OCI-LY7 (cell line): Measurements from ENCODE around the gene APOBEC3C. TPM values are rescaled to one million over a fixed set of nuclear protein-coding genes. Genes with fewer than 3 reads are reported as not detected.

Source experiments
- BruUV-seq: library from RNA; stranded (reverse); fragments of 400-500 nt; replicated peaks from 2 replicates; lab custom pipeline; 2021; lab: Mats Ljungman, UMichigan
- CTCF ChIA-PET: fragments of 300-600 bp; sonication (Branson Sonifier 250); formaldehyde crosslinking; loops from one replicate; lab custom pipeline; 2022; ENCODE audit warnings: antibody characterized with exemption; ENCODE audit not compliant: unreplicated experiment; lab: Charles Lee
- POLR2A ChIA-PET: fragments of 300-600 bp; sonication (Branson Sonifier 250); formaldehyde crosslinking; loops from one replicate; lab custom pipeline; 2022; ENCODE audit warnings: antibody characterized with exemption; lab: Charles Lee
- DNase-seq: peaks from one replicate; pipeline ENCODE4 v3.0.0-alpha.2; 2015; ENCODE audit warnings: low spot score
- H2AFZ ChIP-seq: fragments of 200-600 bp; sonication (generic), shearing (Covaris generic); 2 replicates; pipeline ENCODE4 v1.6.1; 2014; ENCODE audit warnings: mild to moderate bottlenecking, antibody characterized with exemption, low read length, moderate library complexity
- H3K27ac ChIP-seq: fragments of 200-600 bp; sonication (generic); 2 replicates; pipeline ENCODE4 v1.5.1; 2014; ENCODE audit warnings: mixed run types, low read depth, mild to moderate bottlenecking, moderate library complexity, low read length, inconsistent platforms; ENCODE audit not compliant: poor library complexity, severe bottlenecking
- H3K36me3 ChIP-seq: fragments of 200-600 bp; sonication (generic); 2 replicates; pipeline ENCODE4 v1.6.1; 2014; ENCODE audit warnings: mild to moderate bottlenecking, antibody characterized with exemption, low read length, moderate library complexity, mixed read lengths; ENCODE audit not compliant: insufficient read depth
- H3K4me1 ChIP-seq: fragments of 200-600 bp; sonication (generic); 2 replicates; pipeline ENCODE4 v1.5.1; 2014; ENCODE audit warnings: mild to moderate bottlenecking, low read length; ENCODE audit not compliant: insufficient read depth, poor library complexity, severe bottlenecking
- H3K4me2 ChIP-seq: fragments of 200-600 bp; sonication (generic); 2 replicates; pipeline ENCODE4 v1.6.1; 2014; ENCODE audit warnings: mild to moderate bottlenecking, low read length
- H3K4me3 ChIP-seq: fragments of 200-600 bp; sonication (generic); 2 replicates; pipeline ENCODE4 v1.5.1; 2014; ENCODE audit warnings: mild to moderate bottlenecking, low read depth, low read length; ENCODE audit not compliant: poor library complexity, severe bottlenecking
- H3K79me2 ChIP-seq: fragments of 200-600 bp; sonication (generic); 2 replicates; pipeline ENCODE4 v1.6.1; 2016; ENCODE audit warnings: low read depth, mild to moderate bottlenecking, low read length, moderate library complexity, mixed read lengths; ENCODE audit not compliant: insufficient read depth
- H3K9me2 ChIP-seq: fragments of 200-600 bp; sonication (generic); 2 replicates; pipeline ENCODE4 v1.6.1; 2016; ENCODE audit warnings: mild to moderate bottlenecking, low read length, mixed read lengths; ENCODE audit not compliant: insufficient read depth
- H3K9me3 ChIP-seq: fragments of 200-600 bp; sonication (generic); 2 replicates; pipeline ENCODE4 v1.6.1; 2014; ENCODE audit warnings: mild to moderate bottlenecking, mixed run types, low read length, mixed read lengths
- H4K20me1 ChIP-seq: fragments of 200-600 bp; sonication (generic); 2 replicates; pipeline ENCODE4 v1.6.1; 2014; ENCODE audit warnings: mild to moderate bottlenecking, antibody characterized with exemption, low read length, moderate library complexity, mixed read lengths; ENCODE audit not compliant: insufficient read depth
- CTCF ChIP-seq: fragments of 200-600 bp; sonication (generic); conservative IDR thresholded peaks from 2 replicates; pipeline ENCODE4 v1.5.1; 2014; ENCODE audit warnings: mild to moderate bottlenecking, antibody characterized with exemption, low read length, moderate library complexity, mixed read lengths
- EZH2phosphoT487 ChIP-seq: fragments of 200-600 bp; sonication (generic); IDR thresholded peaks from 2 replicates; pipeline ENCODE4 v1.6.1; 2018; ENCODE audit warnings: low read depth, borderline replicate concordance, mild to moderate bottlenecking, mixed run types, antibody characterized with exemption, low read length, moderate library complexity, mixed read lengths
- intact Hi-C: fragments of 100-400 bp; cut with micrococcal nuclease; formaldehyde crosslinking; loops from one replicate; pipeline ENCODE4 v1.10.0; 2022; ENCODE audit not compliant: unreplicated experiment
- total RNA-seq, 2 experiments: library from RNA; depleted of rRNA in 1 of 2; stranded (reverse); fragments of >200 nt in 1 of 2; shearing (Covaris generic) in 1 of 2; gene quantifications; 2 replicates each; pipeline ENCODE4 v1.2.3, GENCODE V29; 2014 to 2022

APOBEC3C gene
- total RNA-seq, 2 experiments from 2014 or later: 4.3 to 74.0 TPM

- H3K9me3 ChIP-seq: no peaks in the 10 kb centered on the region
- no peak overlapping the region for H3K27ac ChIP-seq
- TF ChIP-seq EZH2phosphoT487 (no peak), CTCF (no peak)
- POLR2A ChIA-PET: no interaction called here
- no TSS peak for BruUV-seq
- no peaks in the 10 kb centered on the region for H3K9me2 ChIP-seq
- H4K20me1 ChIP-seq: no peaks in the 10 kb centered on the region
- no peak overlapping the region for H2AFZ ChIP-seq
- no peak for DNase-seq
- CTCF ChIA-PET: no interaction called here
- intact Hi-C loops: no loop called here
- H3K4me2 ChIP-seq: no peak overlapping the region
- H3K79me2 ChIP-seq: no peaks in the 10 kb centered on the region
- H3K4me3 ChIP-seq: no peak overlapping the region
- H3K36me3 ChIP-seq: no peaks in the 10 kb centered on the region
- H3K4me1 ChIP-seq: peaks cover 6% of the 10 kb centered on the region
Measured at GRCh38 chr22:38966942-38967341, 47.1 kb upstream of the APOBEC3C start.

GRCh38 chr22:38967451-38968450 is 46.3 kb upstream of the APOBEC3C start:
- no peaks in the 10 kb centered on the region for H3K9me2 ChIP-seq
- no peak overlapping the region for H3K4me2 ChIP-seq
- no peaks in the 10 kb centered on the region for H4K20me1 ChIP-seq
- H3K4me3 ChIP-seq: no peak overlapping the region
- no peak for TF ChIP-seq CTCF
- no peak for TF ChIP-seq EZH2phosphoT487
- no TSS peak for BruUV-seq
- H3K27ac ChIP-seq: no peak overlapping the region
- no peak overlapping the region for H2AFZ ChIP-seq
- DNase-seq: no peak
- no peaks in the 10 kb centered on the region for H3K79me2 ChIP-seq
- H3K9me3 ChIP-seq: no peaks in the 10 kb centered on the region
- ChIA-PET CTCF (no interaction called here), POLR2A (no interaction called here)
- no peaks in the 10 kb centered on the region for H3K36me3 ChIP-seq
- H3K4me1 ChIP-seq: peaks cover 6% of the 10 kb centered on the region
- intact Hi-C loops: no loop called here

GRCh38 chr22:38968801-38969200 is 45.3 kb upstream of the APOBEC3C start:
- ChIA-PET POLR2A (interaction anchor here (0.6 kb wide), 2 partner anchors 46 to 1017 kb away, joined by 3 to 4 read pairs; partner anchors contain the start of gene APOBEC3C), CTCF (interaction anchor here (0.6 kb wide), 1 partner anchor 20 kb away, joined by 3 read pairs; no protein-coding TSS in a partner anchor)
- DNase-seq: no peak
- no peak overlapping the region for H3K4me3 ChIP-seq
- BruUV-seq: no TSS peak
- no peaks in the 10 kb centered on the region for H3K9me2 ChIP-seq
- intact Hi-C loops: no loop called here
- no peak overlapping the region for H3K27ac ChIP-seq
- H3K4me2 ChIP-seq: no peak overlapping the region
- H3K36me3 ChIP-seq: no peaks in the 10 kb centered on the region
- TF ChIP-seq EZH2phosphoT487 (no peak), CTCF (no peak)
- H2AFZ ChIP-seq: no peak overlapping the region
- H4K20me1 ChIP-seq: no peaks in the 10 kb centered on the region
- H3K9me3 ChIP-seq: no peaks in the 10 kb centered on the region
- peaks cover 6% of the 10 kb centered on the region for H3K4me1 ChIP-seq
- no peaks in the 10 kb centered on the region for H3K79me2 ChIP-seq
